Thymus (tissue), 11 donors: Measurements from ENCODE around the gene GSE1. TPM values are rescaled to one million over a fixed set of nuclear protein-coding genes. Genes with fewer than 3 reads are reported as not detected.

ENCODE experiments used
- DNase-seq, 9 donors: peaks; one replicate each; pipeline ENCODE4 v3.0.0-alpha.2; 2013; ENCODE audit warnings: low spot score in 9 of 9, low read depth in 6 of 9, missing footprints in 1 of 9
- H3K27ac ChIP-seq, 2 donors: one replicate each; pipeline ENCODE4 v1.5.1; 2013; ENCODE audit warnings: control low read depth in 1 of 2, low read depth in 1 of 2, low read length in 1 of 2, mild to moderate bottlenecking in 1 of 2, moderate library complexity in 1 of 2
- H3K27me3 ChIP-seq, 2 donors: one replicate each; pipeline ENCODE4 v1.5.1; 2013; ENCODE audit warnings: low read length in 1 of 2; ENCODE audit not compliant: control insufficient read depth in 2 of 2, insufficient read depth in 1 of 2
- H3K36me3 ChIP-seq, 2 donors: one replicate each; pipeline ENCODE4 v1.5.1; 2013; ENCODE audit warnings: low read length in 1 of 2, mild to moderate bottlenecking in 1 of 2, moderate library complexity in 1 of 2; ENCODE audit not compliant: control insufficient read depth in 2 of 2, insufficient read depth in 2 of 2
- H3K4me1 ChIP-seq, 2 donors: one replicate each; pipeline ENCODE4 v1.5.1; 2013; ENCODE audit warnings: low read length in 2 of 2; ENCODE audit not compliant: control insufficient read depth in 2 of 2, insufficient read depth in 2 of 2
- H3K4me3 ChIP-seq, 2 donors: one replicate each; pipeline ENCODE4 v1.5.1; 2013; ENCODE audit warnings: low read length in 2 of 2, control low read depth in 1 of 2, mild to moderate bottlenecking in 1 of 2
- H3K9me3 ChIP-seq, 2 donors: one replicate each; pipeline ENCODE4 v1.5.1; 2013; ENCODE audit warnings: low read length in 1 of 2, mild to moderate bottlenecking in 1 of 2; ENCODE audit not compliant: control insufficient read depth in 2 of 2, insufficient read depth in 1 of 2
- WGBS: extraction: QIAGEN DNeasy Blood & Tissue Kit; methylation state at CpG from one replicate; pipeline ENCODE4 v1.1.7; 2013; 5-methylcytosine and 5-hydroxymethylcytosine counted together
- polyA plus RNA-seq: library from polyadenylated mRNA; stranded (reverse); fragments of 200-250 nt; gene quantifications from one replicate; pipeline ENCODE4 v1.2.3, GENCODE V29; 2013
- total RNA-seq: library from RNA; stranded (reverse); fragments of 120-200 nt; gene quantifications from one replicate; pipeline ENCODE4 v1.2.4, GENCODE V29; 2013
- donor health status: healthy.

The GSE1 gene
- total and polyA plus RNA-seq, 2 donors = 29.9 to 32.4 TPM

- Histone ChIP-seq H3K27ac (no peak overlapping the region), H3K27me3 (no peaks in the 10 kb centered on the region), H3K4me1 (peaks cover 0 to 33% of the 10 kb centered on the region in 2 donors), H3K9me3 (peaks cover 0 to 3% of the 10 kb centered on the region in 2 donors), H3K4me3 (no peak overlapping the region), H3K36me3 (peaks cover 15 to 41% of the 10 kb centered on the region in 2 donors)
- WGBS = 95% methylated on average over 12 of the region's 12 CpGs
- no peak for DNase-seq
These were observed 20.2 kb upstream of the GSE1 start for GRCh38 chr16:85592700-85593493.

DNA sequence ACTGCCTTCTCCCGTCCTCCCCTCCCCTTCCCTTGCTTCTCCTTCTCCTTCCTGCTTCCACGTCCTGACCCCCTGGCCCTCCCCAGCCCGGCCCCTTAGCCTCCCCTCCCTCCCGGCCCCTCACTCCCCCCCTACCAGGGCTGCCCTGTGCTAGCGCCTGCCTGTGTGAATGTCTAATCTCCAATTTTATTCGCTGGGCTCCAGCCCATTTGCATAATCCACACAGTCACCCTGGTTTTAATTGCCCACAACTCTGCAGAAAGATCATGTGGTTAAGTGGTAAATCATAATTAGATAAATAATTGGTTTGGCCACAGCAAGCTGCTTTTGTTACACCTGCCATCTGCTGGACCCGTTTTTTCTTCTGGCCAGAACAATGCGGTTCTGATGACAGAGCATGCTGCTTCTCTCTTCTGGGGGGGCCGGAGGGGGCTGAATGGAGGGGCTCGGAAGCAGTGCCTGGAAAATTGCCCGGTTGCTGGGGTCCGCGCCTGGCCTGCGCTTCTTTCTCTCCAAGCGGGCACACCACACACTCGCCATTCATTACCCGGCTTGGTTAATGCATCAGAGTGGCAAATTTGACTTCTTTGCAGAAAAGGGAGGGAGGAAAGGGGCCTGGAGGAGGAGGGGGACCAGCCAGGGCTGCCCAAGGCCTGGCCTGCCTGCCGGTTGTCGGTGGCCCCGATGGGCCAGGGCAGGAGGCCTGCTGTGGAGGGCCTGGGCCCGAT is 19.5 kb upstream of the GSE1 start:
- 91% methylated on average over 21 of the region's 21 CpGs for WGBS
- H3K27ac ChIP-seq = no peak overlapping the region
- DNase-seq = no peak

GRCh38 chr16:85594273-85594977 is 18.7 kb upstream of the GSE1 start:
- Histone ChIP-seq H3K4me3 (no peak overlapping the region), H3K36me3 (peaks cover 22 to 51% of the 10 kb centered on the region in 2 donors), H3K9me3 (no peaks in the 10 kb centered on the region), H3K4me1 (peaks cover 0 to 34% of the 10 kb centered on the region in 2 donors), H3K27ac (no peak overlapping the region), H3K27me3 (no peaks in the 10 kb centered on the region)
- 88% methylated on average over 24 of the region's 24 CpGs for WGBS
- DNase-seq = no peak

More for the DNA sequence above, 19.5 kb upstream of the GSE1 start:
- Histone ChIP-seq H3K9me3 (peaks cover 0 to 3% of the 10 kb centered on the region in 2 donors), H3K36me3 (peaks cover 20 to 47% of the 10 kb centered on the region in 2 donors), H3K4me1 (peaks cover 0 to 35% of the 10 kb centered on the region in 2 donors), H3K4me3 (no peak overlapping the region), H3K27me3 (no peaks in the 10 kb centered on the region)

DNA sequence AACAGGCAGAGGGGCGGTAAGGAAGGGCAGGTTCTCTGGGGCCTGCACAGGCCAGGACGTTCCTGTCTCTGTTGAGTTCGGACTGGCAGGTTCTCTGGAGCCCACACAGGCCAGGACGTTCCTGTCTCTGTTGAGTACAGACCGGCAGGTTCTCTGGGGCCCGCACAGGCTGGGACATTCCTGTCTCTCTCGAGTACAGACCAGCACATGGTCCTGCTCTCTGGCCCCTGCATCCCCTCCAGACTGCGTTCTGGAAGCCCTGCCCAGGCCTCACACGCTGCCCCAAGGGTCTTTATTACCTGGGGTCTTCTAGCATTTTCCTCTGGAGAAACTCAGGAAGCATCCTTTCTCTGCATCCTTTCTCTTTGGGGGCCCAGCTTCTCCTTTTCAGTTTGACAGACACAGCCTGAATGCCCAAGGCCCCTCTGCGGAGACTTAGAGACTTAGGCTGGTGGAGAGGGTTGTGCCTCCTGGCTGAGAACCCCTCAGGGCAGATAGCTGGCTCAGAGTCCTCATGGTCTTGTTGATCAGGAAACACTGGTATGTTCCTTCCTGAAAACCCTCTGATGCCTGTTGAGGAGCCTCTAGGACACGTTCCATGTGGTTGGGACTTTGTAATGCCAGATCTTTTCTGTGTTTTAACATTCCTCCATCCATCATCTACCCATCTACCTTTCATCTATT is 18.0 kb upstream of the GSE1 start:
- H3K4me1 ChIP-seq = peaks cover under 1 to 41% of the 10 kb centered on the region in 2 donors
- no peak overlapping the region for H3K27ac ChIP-seq
- peaks cover 22 to 56% of the 10 kb centered on the region in 2 donors for H3K36me3 ChIP-seq
- H3K9me3 ChIP-seq = no peaks in the 10 kb centered on the region
- WGBS = 94% methylated on average over 11 of the region's 11 CpGs
- H3K4me3 ChIP-seq = no peak overlapping the region
- H3K27me3 ChIP-seq = no peaks in the 10 kb centered on the region
- DNase-seq = no peak

DNA sequence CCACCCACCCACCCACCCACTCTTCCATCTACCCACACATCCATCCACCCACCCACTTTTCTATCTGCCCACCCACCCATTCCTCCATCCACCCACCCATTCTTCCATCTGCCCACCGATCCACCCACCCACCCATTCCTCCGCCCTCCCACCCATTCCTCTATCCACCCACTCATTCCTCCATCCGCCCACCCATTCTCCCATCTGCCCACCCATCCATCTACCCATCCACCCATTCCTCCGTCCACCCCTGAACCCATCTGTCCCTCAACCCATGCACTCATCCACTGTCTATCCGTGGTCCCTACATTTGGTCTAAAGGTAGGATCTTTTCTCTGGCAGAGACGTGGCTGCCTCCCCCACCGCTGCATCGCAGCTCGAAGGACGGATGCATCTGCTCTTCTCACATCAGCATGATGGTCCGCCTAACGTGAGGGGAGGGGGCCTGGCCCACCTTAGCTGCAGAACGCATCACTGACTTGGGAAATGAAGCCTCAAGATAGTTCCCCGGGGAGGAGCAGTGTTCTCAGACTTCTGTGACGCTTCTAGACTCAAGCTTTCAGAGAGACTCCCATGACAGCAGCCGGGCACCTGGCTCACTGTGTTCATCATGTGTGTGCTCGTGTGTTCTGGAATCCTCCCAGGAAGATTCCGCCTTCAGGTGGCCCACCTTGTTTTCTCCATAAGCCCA is 17.2 kb upstream of the GSE1 start:
- H3K36me3 ChIP-seq = peaks cover 22 to 55% of the 10 kb centered on the region in 2 donors
- no peaks in the 10 kb centered on the region for H3K9me3 ChIP-seq
- peaks cover 3 to 47% of the 10 kb centered on the region in 2 donors for H3K4me1 ChIP-seq
- H3K27me3 ChIP-seq = no peaks in the 10 kb centered on the region
- no peak overlapping the region for H3K27ac ChIP-seq
- H3K4me3 ChIP-seq = no peak overlapping the region
- no peak for DNase-seq
- 95% methylated on average over 18 of the region's 18 CpGs for WGBS

GRCh38 chr16:85598141-85598540 is 15.0 kb upstream of the GSE1 start:
- no peak overlapping the region for H3K27ac ChIP-seq
- peaks cover 22 to 37% of the 10 kb centered on the region in 2 donors for H3K36me3 ChIP-seq
- peaks cover 10 to 53% of the 10 kb centered on the region in 2 donors for H3K4me1 ChIP-seq
- H3K9me3 ChIP-seq = peaks cover 0 to 4% of the 10 kb centered on the region in 2 donors
- 96% methylated on average over 8 of the region's 8 CpGs for WGBS
- H3K27me3 ChIP-seq = no peaks in the 10 kb centered on the region
- no peak for DNase-seq
- no peak overlapping the region for H3K4me3 ChIP-seq

- peaks cover 14 to 32% of the 10 kb centered on the region in 2 donors for H3K36me3 ChIP-seq
- H3K4me1 ChIP-seq = peaks cover 10 to 62% of the 10 kb centered on the region in 2 donors
- no peak overlapping the region for H3K4me3 ChIP-seq
- DNase-seq = no peak
- peaks cover 0 to 4% of the 10 kb centered on the region in 2 donors for H3K9me3 ChIP-seq
- WGBS = 89% methylated on average over 10 of the region's 10 CpGs
- peak overlapping the region in 1 of 2 donors; percentile 3 for H3K27ac ChIP-seq
- H3K27me3 ChIP-seq = no peaks in the 10 kb centered on the region
These were observed 13.0 kb upstream of the GSE1 start for GRCh38 chr16:85600078-85600477.

DNA sequence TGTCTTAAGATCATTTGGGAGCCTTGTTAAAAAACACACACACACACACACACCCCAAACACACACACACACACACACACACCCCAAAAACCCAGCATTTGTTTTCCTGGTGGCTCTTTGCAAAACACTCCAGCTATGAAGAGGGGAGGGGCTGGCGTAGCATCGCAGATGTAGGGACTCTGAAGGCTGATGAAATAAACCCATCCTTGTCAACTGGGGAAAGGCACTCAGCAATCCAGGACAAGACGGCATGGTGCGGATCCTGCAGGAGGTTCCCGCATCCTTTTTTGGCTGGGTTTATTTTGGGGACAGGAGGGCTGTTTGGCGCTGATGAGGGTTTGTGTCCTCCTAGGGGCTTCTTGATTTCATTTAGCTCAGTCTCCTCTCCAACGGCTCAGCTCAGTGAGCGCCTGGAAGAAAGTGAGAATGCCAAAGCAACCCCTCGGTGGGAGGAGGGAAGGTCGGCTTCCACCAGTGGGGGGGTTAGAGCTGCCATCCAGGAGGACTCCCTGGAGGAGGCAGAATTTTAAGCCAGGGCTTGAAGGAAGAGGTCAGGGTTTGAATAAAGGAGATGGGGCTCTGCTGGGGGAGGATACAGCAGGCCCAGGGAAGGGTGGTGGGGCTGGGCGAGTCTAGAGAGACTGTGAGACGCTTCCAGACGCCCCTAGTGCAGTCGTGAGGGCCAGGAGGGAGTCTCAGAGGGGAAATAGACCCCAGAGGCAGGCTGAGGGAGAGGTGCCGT is 12.4 kb upstream of the GSE1 start:
- H3K9me3 ChIP-seq = peaks cover 0 to 4% of the 10 kb centered on the region in 2 donors
- DNase-seq = no peak
- peaks cover 15 to 34% of the 10 kb centered on the region in 2 donors for H3K36me3 ChIP-seq
- WGBS = 92% methylated on average over 15 of the region's 15 CpGs
- H3K4me1 ChIP-seq = peaks cover 10 to 69% of the 10 kb centered on the region in 2 donors
- no peak overlapping the region for H3K27ac ChIP-seq
- no peaks in the 10 kb centered on the region for H3K27me3 ChIP-seq
- H3K4me3 ChIP-seq = no peak overlapping the region
